Endothelial cell of umbilical vein (primary cell): ENCODE measurements around the gene IGFBP6.

Experiments used
- CTCF ChIP-seq, 2 donors: IDR thresholded peaks; 1 replicate in 1 of 2; 2 replicates in 1 of 2; pipeline ENCODE4 v1.5.1; 2011; ENCODE audit warnings: low read length in 2 of 2, mild to moderate bottlenecking in 2 of 2, moderate library complexity in 2 of 2, control low read depth in 1 of 2, inconsistent platforms in 1 of 2, low read depth in 1 of 2; ENCODE audit not compliant: insufficient read depth in 1 of 2; ENCODE audit errors: extremely low read depth in 1 of 2
- EZH2 ChIP-seq: IDR thresholded peaks from 2 replicates; pipeline ENCODE4 v1.6.1; 2012; ENCODE audit warnings: borderline replicate concordance, low read depth, mild to moderate bottlenecking, moderate library complexity, low read length, inconsistent platforms; ENCODE audit not compliant: severe bottlenecking
- FOS ChIP-seq: IDR thresholded peaks from 2 replicates; pipeline ENCODE4 v1.6.1; 2011; ENCODE audit warnings: mild to moderate bottlenecking, low read length, moderate library complexity, borderline replicate concordance; ENCODE audit not compliant: insufficient read depth
- JUN ChIP-seq: IDR thresholded peaks from 2 replicates; pipeline ENCODE4 v1.6.1; 2011; ENCODE audit warnings: borderline replicate concordance, low read depth; ENCODE audit not compliant: insufficient read length, insufficient read depth
- MYC ChIP-seq: IDR thresholded peaks from one replicate; pipeline ENCODE4 v1.6.1; 2011; ENCODE audit warnings: mild to moderate bottlenecking, low read depth, low read length
- POLR2A ChIP-seq: IDR thresholded peaks from 2 replicates; pipeline ENCODE4 v1.6.1; 2012; ENCODE audit warnings: low read depth, mild to moderate bottlenecking, control low read depth, low read length
- POLR2AphosphoS5 ChIP-seq: IDR thresholded peaks from 2 replicates; pipeline ENCODE4 v1.6.1; 2012; ENCODE audit warnings: low read depth, mild to moderate bottlenecking, control low read depth, low read length, moderate library complexity; ENCODE audit not compliant: insufficient read depth

GRCh38 chr12:53113951-53114350 lies 16.5 kb downstream of the IGFBP6 start:
- TF ChIP-seq CTCF (IDR thresholded peaks at IDR 0.05; ENCODE audit: extremely low read depth in 1 of 2, insufficient read depth in 1 of 2, low read depth in 1 of 2, low read length in 2 of 2) (no peak), POLR2A (no peak), POLR2AphosphoS5 (no peak), MYC (no peak), EZH2 (no peak), JUN (no peak), FOS (no peak)
